H1 (cell line): ENCODE results near the gene DDX1. TPM values are rescaled to one million over a fixed set of nuclear protein-coding genes. Genes with fewer than 3 reads are reported as not detected.

Source experiments
- CTCF ChIA-PET: fragments of 300-600 bp; sonication (Branson Sonifier 250); formaldehyde crosslinking; loops from one replicate; lab custom pipeline; 2021; ENCODE audit not compliant: partially characterized antibody; lab: Charles Lee
- POLR2A ChIA-PET: fragments of 300-600 bp; sonication (Branson Sonifier 250); formaldehyde crosslinking; loops from one replicate; lab custom pipeline; 2021; ENCODE audit warnings: inconsistent platforms; ENCODE audit not compliant: partially characterized antibody; lab: Charles Lee
- DNase-seq, 2 experiments: peaks; one replicate each; pipeline versions ENCODE4 v3.0.0 to v3.0.0-alpha.2; 2010 to 2022; ENCODE audit warnings: low spot score in 2 of 2, low read depth in 1 of 2, mixed read lengths in 1 of 2
- FAIRE-seq: peaks from 2 replicates; lab custom pipeline; 2011; peaks lifted over from hg19 to GRCh38; lab: Jason Lieb, UNC
- H2AFZ ChIP-seq: 2 replicates; pipeline ENCODE4 v1.8.1; 2012; ENCODE audit warnings: low read length, inconsistent platforms
- H2AK5ac ChIP-seq: 2 replicates; pipeline ENCODE4 v1.6.1; 2013; ENCODE audit warnings: low read depth, low read length
- H2BK120ac ChIP-seq: replicated peaks from 2 replicates; pipeline ENCODE3; 2013; ENCODE audit warnings: low read depth, low read length, inconsistent platforms
- H2BK12ac ChIP-seq: 2 replicates; pipeline ENCODE4 v1.6.1; 2013; ENCODE audit warnings: low read depth, low read length
- H2BK15ac ChIP-seq: 2 replicates; pipeline ENCODE4 v1.6.1; 2013; ENCODE audit warnings: low read length
- H2BK20ac ChIP-seq: 2 replicates; pipeline ENCODE4 v1.6.1; 2013; ENCODE audit warnings: low read length
- H2BK5ac ChIP-seq: 2 replicates; pipeline ENCODE4 v1.6.1; 2013; ENCODE audit warnings: low read depth, low read length
- H3K14ac ChIP-seq: 2 replicates; pipeline ENCODE4 v1.6.1; 2013; ENCODE audit warnings: inconsistent platforms; ENCODE audit not compliant: insufficient read length
- H3K18ac ChIP-seq: 2 replicates; pipeline ENCODE4 v1.6.1; 2013; ENCODE audit warnings: low read length; ENCODE audit errors: extremely low read depth
- H3K23ac ChIP-seq: 2 replicates; pipeline ENCODE4 v1.6.1; 2013; ENCODE audit warnings: inconsistent platforms; ENCODE audit not compliant: insufficient read length
- H3K23me2 ChIP-seq: 2 replicates; pipeline ENCODE4 v1.6.1; 2013; ENCODE audit warnings: low read depth, low read length
- H3K27ac ChIP-seq: 2 replicates; pipeline ENCODE4 v1.6.1; 2011; ENCODE audit warnings: low read depth, low read length, inconsistent platforms
- H3K27me3 ChIP-seq, 4 experiments: replicated peaks in 1 of 4; 1 replicate in 1 of 4; 2 replicates in 3 of 4; pipeline versions ENCODE4 v1.6.1 to v1.8.1; 2011 to 2013; ENCODE audit warnings: low read length in 3 of 4, mild to moderate bottlenecking in 3 of 4, inconsistent platforms in 2 of 4, mixed read lengths in 2 of 4, moderate library complexity in 1 of 4; ENCODE audit not compliant: control insufficient read depth in 3 of 4, insufficient read depth in 3 of 4; ENCODE audit errors: extremely low read depth in 1 of 4
- H3K36me3 ChIP-seq, 4 experiments: 2 replicates each; pipeline versions ENCODE4 v1.6.1 to v1.8.1; 2011 to 2013; ENCODE audit warnings: mild to moderate bottlenecking in 4 of 4, low read length in 3 of 4, moderate library complexity in 2 of 4, control low read depth in 1 of 4, inconsistent platforms in 1 of 4; ENCODE audit not compliant: insufficient read depth in 4 of 4, control insufficient read depth in 2 of 4
- H3K4ac ChIP-seq: replicated peaks from 2 replicates; pipeline ENCODE3; 2013; ENCODE audit warnings: low read length, low read depth, mixed read lengths, inconsistent platforms; ENCODE audit not compliant: insufficient read length
- H3K4me1 ChIP-seq, 4 experiments: replicated peaks in 1 of 4; 1 replicate in 1 of 4; 2 replicates in 3 of 4; pipeline versions ENCODE4 v1.6.1 to v1.8.1; 2011 to 2013; ENCODE audit warnings: low read length in 3 of 4, inconsistent platforms in 2 of 4, mixed read lengths in 1 of 4; ENCODE audit not compliant: insufficient read depth in 4 of 4, control insufficient read depth in 3 of 4
- H3K4me2 ChIP-seq, 2 experiments: 2 replicates each; pipeline versions ENCODE4 v1.6.1 to v1.8.1; 2011 to 2013; ENCODE audit warnings: low read depth in 2 of 2, low read length in 2 of 2, control low read depth in 1 of 2, inconsistent platforms in 1 of 2, mild to moderate bottlenecking in 1 of 2; ENCODE audit not compliant: insufficient read depth in 1 of 2
- H3K4me3 ChIP-seq, 4 experiments: fragments of 200-600, 300-600 bp in 1 of 4; sonication (generic), shearing (Covaris generic), sonication (Bioruptor Twin) in 1 of 4; 2 replicates each; pipeline versions ENCODE4 v1.5.1 to v1.8.1; 2011 to 2016; ENCODE audit warnings: low read length in 4 of 4, low read depth in 3 of 4, control low read depth in 2 of 4, inconsistent platforms in 2 of 4, mild to moderate bottlenecking in 2 of 4, mixed read lengths in 1 of 4, moderate library complexity in 1 of 4; ENCODE audit not compliant: insufficient read depth in 2 of 4; ENCODE audit errors: extremely low read depth in 1 of 4
- H3K56ac ChIP-seq: replicated peaks from 2 replicates; pipeline ENCODE3; 2013; ENCODE audit warnings: low read depth, mild to moderate bottlenecking, mixed read lengths, low read length, inconsistent platforms; ENCODE audit not compliant: insufficient read length
- H3K79me1 ChIP-seq: 2 replicates; pipeline ENCODE4 v1.6.1; 2013; ENCODE audit warnings: low read depth, low read length, control low read depth
- H3K79me2 ChIP-seq, 2 experiments: 2 replicates each; pipeline versions ENCODE4 v1.6.1 to v1.8.1; 2012 to 2013; ENCODE audit warnings: low read length in 2 of 2, mild to moderate bottlenecking in 2 of 2, inconsistent platforms in 1 of 2; ENCODE audit not compliant: insufficient read depth in 2 of 2, control insufficient read depth in 1 of 2
- H3K9ac ChIP-seq, 4 experiments: replicated peaks in 1 of 4; 1 replicate in 1 of 4; 2 replicates in 3 of 4; pipeline versions ENCODE4 v1.6.1 to v1.8.1; 2011 to 2013; ENCODE audit warnings: low read depth in 3 of 4, low read length in 3 of 4, control low read depth in 2 of 4, mild to moderate bottlenecking in 2 of 4, moderate library complexity in 2 of 4, inconsistent platforms in 1 of 4; ENCODE audit errors: extremely low read depth in 1 of 4
- H3K9me3 ChIP-seq, 2 experiments: 2 replicates each; pipeline versions ENCODE4 v1.6.1 to v1.8.1; 2012 to 2013; ENCODE audit warnings: mild to moderate bottlenecking in 2 of 2, moderate library complexity in 2 of 2, control low read depth in 1 of 2, inconsistent platforms in 1 of 2, low read depth in 1 of 2, low read length in 1 of 2, mixed read lengths in 1 of 2; ENCODE audit not compliant: insufficient read depth in 2 of 2
- H4K20me1 ChIP-seq, 2 experiments: replicated peaks in 1 of 2; 2 replicates each; pipeline versions ENCODE3 to v1.8.1; 2011 to 2013; ENCODE audit warnings: inconsistent platforms in 2 of 2, low read length in 2 of 2, mild to moderate bottlenecking in 1 of 2; ENCODE audit not compliant: insufficient read depth in 2 of 2, control insufficient read depth in 1 of 2
- H4K5ac ChIP-seq: 2 replicates; pipeline ENCODE4 v1.6.1; 2013; ENCODE audit warnings: low read length, low read depth, mixed read lengths, inconsistent platforms; ENCODE audit not compliant: insufficient read length
- H4K8ac ChIP-seq: 2 replicates; pipeline ENCODE4 v1.8.0; 2013; ENCODE audit warnings: mild to moderate bottlenecking, moderate library complexity, low read length, inconsistent platforms; ENCODE audit not compliant: insufficient read depth; ENCODE audit errors: extremely low read depth
- H4K91ac ChIP-seq: replicated peaks from 2 replicates; pipeline ENCODE3; 2013; ENCODE audit warnings: low read length, mixed read lengths, inconsistent platforms; ENCODE audit not compliant: insufficient read length
- KDM5A ChIP-seq: fragments of 200-600 bp; IDR thresholded peaks from 2 replicates; pipeline ENCODE4 v1.7.1; 2012; ENCODE audit warnings: mild to moderate bottlenecking, low read length, inconsistent platforms, mixed read lengths
- RAD21 ChIP-seq, 2 experiments: IDR thresholded peaks in 1 of 2; conservative IDR thresholded peaks in 1 of 2; 2 replicates each; pipeline ENCODE4 v1.6.1; 2011; ENCODE audit warnings: low read depth in 2 of 2, low read length in 2 of 2, improper control_type of control experiment in 1 of 2, inconsistent platforms in 1 of 2, mild to moderate bottlenecking in 1 of 2, moderate library complexity in 1 of 2
- SIN3A ChIP-seq, 2 experiments: IDR thresholded peaks in 1 of 2; conservative IDR thresholded peaks in 1 of 2; 2 replicates each; pipeline ENCODE4 v1.6.1; 2011 to 2012; ENCODE audit warnings: low read length in 2 of 2, improper control_type of control experiment in 1 of 2, low read depth in 1 of 2, mild to moderate bottlenecking in 1 of 2
- TCF12 ChIP-seq: IDR thresholded peaks from 2 replicates; pipeline ENCODE4 v1.6.1; 2011; ENCODE audit warnings: low read depth, mild to moderate bottlenecking, low read length
- WGBS, 2 experiments: shearing (Covaris generic) in 1 of 2; methylation state at CpG; one replicate each; pipeline versions ENCODE4 v1.1.6 to v1.1.7; 2013 to 2015; ENCODE audit warnings: low lambda C conversion rate in 2 of 2, mixed read lengths in 2 of 2, inconsistent platforms in 1 of 2, low coverage in 1 of 2, missing lambda C conversion rate in 1 of 2; ENCODE audit not compliant: insufficient replicate concordance in 2 of 2, insufficient coverage in 1 of 2, insufficient read length in 1 of 2; ENCODE audit errors: extremely low coverage in 1 of 2, missing lambda C conversion rate in 1 of 2; 5-methylcytosine and 5-hydroxymethylcytosine counted together
- polyA plus RNA-seq, 7 experiments: library from polyadenylated mRNA; depleted of rRNA in 3 of 7; stranded (reverse) in 5 of 7; unstranded in 2 of 7; fragments of >200 nt in 5 of 7; fragments of 200-250 nt in 2 of 7; gene quantifications; 1 replicate in 5 of 7; 2 replicates in 1 of 7; 4 replicates in 1 of 7; pipeline versions ENCODE4 v1.2.1 to v1.2.3, GENCODE V29; 2011 to 2013; ENCODE audit warnings: missing spikeins in 2 of 7, mixed read lengths in 2 of 7
- total RNA-seq: library from RNA; stranded (reverse); fragmentation: NEBNext Ultra II Directional; extraction: Animal tissue kit (Norgen Biotek cat#: 25700); gene quantifications from 2 replicates; pipeline ENCODE4 v1.2.1, GENCODE V29; 2021

DDX1 gene
- total and polyA plus RNA-seq, 2 of the 8 experiments (the other 6 are each of a cell fraction or from before 2014, with no cell fraction given) = 51.1 to 161 TPM

DNA sequence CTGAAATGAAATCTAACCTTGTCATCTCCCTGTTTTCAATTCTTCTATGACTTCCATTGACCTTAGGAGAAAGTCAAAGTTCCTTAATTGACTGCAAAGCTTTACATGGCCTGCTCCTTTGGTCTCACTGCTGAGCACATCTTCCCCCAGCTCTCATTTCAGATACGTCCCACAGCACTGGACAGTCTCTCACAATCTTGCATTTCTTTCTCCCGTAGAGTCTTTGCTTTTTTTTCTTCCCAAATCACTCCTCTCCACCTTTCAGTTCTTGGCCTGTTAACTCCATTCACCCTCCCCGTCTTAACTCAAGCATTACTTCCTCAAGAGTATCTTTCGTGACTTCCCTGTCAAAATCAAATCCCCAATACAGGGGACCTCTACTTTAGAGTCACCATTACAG, 67.2 kb downstream of the DDX1 start:
- no peak overlapping the region for H2BK20ac ChIP-seq
- no peaks in the 10 kb centered on the region for H3K79me1 ChIP-seq
- H3K23me2 ChIP-seq = no peaks in the 10 kb centered on the region
- H3K27ac ChIP-seq = no peak overlapping the region
- H3K9ac ChIP-seq = no peak overlapping the region
- H4K91ac ChIP-seq = no peak overlapping the region
- ChIA-PET POLR2A (no interaction called here), CTCF (interaction anchor here (1.7 to 5.1 kb wide), 3 partner anchors 16 to 90 kb away, joined by 6 to 15 read pairs (median 11); no protein-coding TSS in a partner anchor)
- DNase-seq = no peak
- no peak overlapping the region for H3K4me2 ChIP-seq
- 95% methylated on average over 4 of the region's 4 CpGs; no CpG with 5 or more reads in 1 of the 2 experiments for WGBS, 2 experiments
- no peak overlapping the region for H3K56ac ChIP-seq
- H3K79me2 ChIP-seq = no peaks in the 10 kb centered on the region
- TF ChIP-seq KDM5A (no peak), TCF12 (no peak), RAD21 (IDR thresholded peaks at IDR 0.05 in 1 of 2, conservative IDR thresholded peaks at IDR 0.05 in 1 of 2; ENCODE audit: low read depth in 2 of 2, low read length in 2 of 2) (no peak), SIN3A (conservative IDR thresholded peaks at IDR 0.05 in 1 of 2, IDR thresholded peaks at IDR 0.05 in 1 of 2; ENCODE audit: low read depth in 1 of 2, low read length in 2 of 2) (no peak)
- no peaks in the 10 kb centered on the region for H3K36me3 ChIP-seq
- no peak overlapping the region for H3K23ac ChIP-seq
- no peaks in the 10 kb centered on the region for H3K4me1 ChIP-seq
- H2BK120ac ChIP-seq = no peak overlapping the region
- no peak overlapping the region for H3K4ac ChIP-seq
- no peak overlapping the region for H2BK12ac ChIP-seq
- no peak overlapping the region for H2AK5ac ChIP-seq
- no peaks in the 10 kb centered on the region for H4K20me1 ChIP-seq
- H3K27me3 ChIP-seq = no peaks in the 10 kb centered on the region
- H2BK15ac ChIP-seq = no peak overlapping the region
- FAIRE-seq = no peak
- H3K9me3 ChIP-seq = no peaks in the 10 kb centered on the region; a peak in 1 of 4 replicates
- no peak overlapping the region for H3K4me3 ChIP-seq
- H2BK5ac ChIP-seq = no peak overlapping the region
- H4K5ac ChIP-seq = no peak overlapping the region
- H4K8ac ChIP-seq = no peak overlapping the region
- H3K18ac ChIP-seq = no peak overlapping the region
- no peak overlapping the region for H3K14ac ChIP-seq
- no peak overlapping the region for H2AFZ ChIP-seq
